ENCODE data around the gene SLK. TPM values are rescaled to one million over a fixed set of nuclear protein-coding genes. Genes with fewer than 3 reads are reported as not detected.

SLK gene
- polyA plus RNA-seq, 2 of the 4 experiments (the other 2 are of a cell fraction): 23.3 to 29.2 TPM

DNA sequence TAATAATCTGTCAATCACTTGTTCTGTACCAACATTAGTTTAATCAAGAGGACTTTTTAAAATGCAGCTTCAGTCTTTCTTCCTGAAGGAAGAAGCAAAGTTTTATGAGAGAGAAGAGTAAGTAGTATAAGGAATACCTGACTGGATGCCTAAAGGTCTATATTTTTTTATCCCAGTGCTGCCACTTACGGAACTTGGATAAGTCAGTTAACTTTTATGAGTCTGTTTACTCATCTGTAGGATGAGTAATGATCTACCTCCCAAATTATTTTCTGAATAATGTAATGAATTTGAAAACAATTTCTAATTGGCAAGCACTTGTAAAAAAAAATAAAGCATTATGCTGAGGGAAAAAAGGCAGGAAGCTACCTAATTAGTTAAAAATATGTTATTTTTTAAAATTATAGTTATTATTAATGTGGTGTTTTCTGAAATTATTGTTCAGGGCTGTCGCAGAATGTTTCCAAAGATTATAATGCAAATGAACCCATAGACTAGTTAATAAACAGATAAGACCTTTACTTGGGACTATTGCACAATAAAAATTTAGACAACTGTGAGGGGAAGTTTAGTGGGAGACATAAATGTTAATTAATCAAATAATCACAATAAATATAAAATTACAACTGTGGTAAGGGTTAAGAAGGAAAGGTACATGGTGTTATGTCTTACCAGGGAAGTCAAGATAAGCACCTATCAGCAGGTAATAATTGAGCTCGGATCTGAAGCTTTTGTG lies 24.6 kb downstream of the SLK start:
- no peak for FAIRE-seq
- Histone ChIP-seq H3K4me3 (no peak overlapping the region), H3K9me3 (no peaks in the 10 kb centered on the region), H3K4me2 (no peak overlapping the region), H3K4me1 (peaks cover 24% of the 10 kb centered on the region; the same call in 2 of the 3 replicates), H3K27ac (no peak overlapping the region)
- POLR2A ChIA-PET: no interaction called here
- TF ChIP-seq RARB (CRISPR knock-in tag; IDR thresholded peaks at IDR 0.05) (no peak), HOXA7 (CRISPR knock-in tag; IDR thresholded peaks at IDR 0.05) (no peak), CHD2 (IDR thresholded peaks at IDR 0.05; ENCODE audit: low read length, partially characterized antibody) (no peak), RAD21 (conservative IDR thresholded peaks at IDR 0.05 in 1 of 2, IDR thresholded peaks at IDR 0.05 in 1 of 2) (no peak), KDM5A (IDR thresholded peaks at IDR 0.05) (no peak), MYC (IDR thresholded peaks at IDR 0.05; ENCODE audit: borderline replicate concordance, low read length) (no peak), ZC3H11A (IDR thresholded peaks at IDR 0.05) (no peak), NFE2L2 (conservative IDR thresholded peaks at IDR 0.05; ENCODE audit: low read length) (no peak), TP53 (CRISPR knock-in tag; IDR thresholded peaks at IDR 0.05) (no peak), RFX5 (IDR thresholded peaks at IDR 0.05) (no peak), HOXB5 (CRISPR knock-in tag; IDR thresholded peaks at IDR 0.05) (no peak), SREBF2 (IDR thresholded peaks at IDR 0.05) (no peak)
- TF ChIP-seq, protein P1, sequence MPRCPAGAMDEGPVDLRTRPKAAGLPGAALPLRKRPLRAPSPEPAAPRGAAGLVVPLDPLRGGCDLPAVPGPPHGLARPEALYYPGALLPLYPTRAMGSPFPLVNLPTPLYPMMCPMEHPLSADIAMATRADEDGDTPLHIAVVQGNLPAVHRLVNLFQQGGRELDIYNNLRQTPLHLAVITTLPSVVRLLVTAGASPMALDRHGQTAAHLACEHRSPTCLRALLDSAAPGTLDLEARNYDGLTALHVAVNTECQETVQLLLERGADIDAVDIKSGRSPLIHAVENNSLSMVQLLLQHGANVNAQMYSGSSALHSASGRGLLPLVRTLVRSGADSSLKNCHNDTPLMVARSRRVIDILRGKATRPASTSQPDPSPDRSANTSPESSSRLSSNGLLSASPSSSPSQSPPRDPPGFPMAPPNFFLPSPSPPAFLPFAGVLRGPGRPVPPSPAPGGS (IDR thresholded peaks at IDR 0.05): no peak
- TF ChIP-seq, protein P2, sequence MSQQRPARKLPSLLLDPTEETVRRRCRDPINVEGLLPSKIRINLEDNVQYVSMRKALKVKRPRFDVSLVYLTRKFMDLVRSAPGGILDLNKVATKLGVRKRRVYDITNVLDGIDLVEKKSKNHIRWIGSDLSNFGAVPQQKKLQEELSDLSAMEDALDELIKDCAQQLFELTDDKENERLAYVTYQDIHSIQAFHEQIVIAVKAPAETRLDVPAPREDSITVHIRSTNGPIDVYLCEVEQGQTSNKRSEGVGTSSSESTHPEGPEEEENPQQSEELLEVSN (IDR thresholded peaks at IDR 0.05; ENCODE audit: borderline replicate concordance, low read depth): no peak
- TF ChIP-seq, protein P3, sequence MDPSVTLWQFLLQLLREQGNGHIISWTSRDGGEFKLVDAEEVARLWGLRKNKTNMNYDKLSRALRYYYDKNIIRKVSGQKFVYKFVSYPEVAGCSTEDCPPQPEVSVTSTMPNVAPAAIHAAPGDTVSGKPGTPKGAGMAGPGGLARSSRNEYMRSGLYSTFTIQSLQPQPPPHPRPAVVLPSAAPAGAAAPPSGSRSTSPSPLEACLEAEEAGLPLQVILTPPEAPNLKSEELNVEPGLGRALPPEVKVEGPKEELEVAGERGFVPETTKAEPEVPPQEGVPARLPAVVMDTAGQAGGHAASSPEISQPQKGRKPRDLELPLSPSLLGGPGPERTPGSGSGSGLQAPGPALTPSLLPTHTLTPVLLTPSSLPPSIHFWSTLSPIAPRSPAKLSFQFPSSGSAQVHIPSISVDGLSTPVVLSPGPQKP (IDR thresholded peaks at IDR 0.05; ENCODE audit: low read depth, low read length): no peak
- no peak for ATAC-seq
- DNase-seq (ENCODE audit: low read depth in 1 of 2, low spot score in 1 of 2): no peak
- 81% methylated on average over 3 of the region's 3 CpGs for WGBS (ENCODE audit: missing lambda C conversion rate)
- CTCF ChIA-PET: interaction anchor here (0.6 to 2.2 kb wide), 2 partner anchors 27 to 101 kb away, joined by 4 to 6 read pairs; no protein-coding TSS in a partner anchor

DNA sequence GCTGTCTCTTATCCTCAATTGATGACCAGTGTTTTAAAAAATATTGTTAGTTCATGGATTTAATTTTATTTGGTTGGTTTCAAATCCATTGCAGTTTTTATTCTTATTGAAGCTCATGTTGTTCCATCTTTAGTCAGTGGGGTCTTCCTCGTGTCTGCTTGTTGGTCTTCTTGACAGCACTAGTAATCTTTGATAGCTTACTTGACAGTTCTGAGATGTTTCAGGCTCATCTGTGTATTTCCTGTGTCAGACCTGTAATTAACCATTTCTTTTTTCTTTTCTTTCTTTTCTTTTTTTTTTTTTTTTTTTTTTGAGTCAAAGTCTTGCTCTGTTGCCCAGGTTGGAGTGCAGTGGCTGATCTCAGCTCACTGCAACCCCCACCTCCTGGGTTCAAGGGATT lies 28.2 kb downstream of the SLK start:
- H3K27ac ChIP-seq: no peak overlapping the region
- no peak overlapping the region for H3K4me3 ChIP-seq
- no peak for DNase-seq (ENCODE audit: low read depth in 1 of 2, low spot score in 1 of 2)
- no peak for ATAC-seq
- H3K4me1 ChIP-seq: peaks cover 13% of the 10 kb centered on the region; the same call in 2 of the 3 replicates
- ChIA-PET CTCF (no interaction called here), POLR2A (no interaction called here)
- TF ChIP-seq HOXB13 (CRISPR knock-in tag; IDR thresholded peaks at IDR 0.05; ENCODE audit: low read depth) (no peak), MYC (IDR thresholded peaks at IDR 0.05; ENCODE audit: borderline replicate concordance, low read length) (no peak), FOSL2 (IDR thresholded peaks at IDR 0.05) (no peak), FOSL2 (CRISPR knock-in tag; IDR thresholded peaks at IDR 0.05) (no peak), ZFP36 (IDR thresholded peaks at IDR 0.05; ENCODE audit: borderline replicate concordance, partially characterized antibody) (no peak), RCOR1 (IDR thresholded peaks at IDR 0.05; ENCODE audit: low read depth, low read length) (no peak), JUN (IDR thresholded peaks at IDR 0.05) (no peak), EHF (CRISPR knock-in tag; IDR thresholded peaks at IDR 0.05) (no peak), CBX2 (IDR thresholded peaks at IDR 0.05; ENCODE audit: borderline replicate concordance, low read depth) (no peak), SMC3 (IDR thresholded peaks at IDR 0.05) (no peak), PHF8 (IDR thresholded peaks at IDR 0.05; ENCODE audit: borderline replicate concordance, low read depth) (no peak), BHLHE40 (IDR thresholded peaks at IDR 0.05; ENCODE audit: low read depth, low read length) (no peak), HOXA7 (CRISPR knock-in tag; IDR thresholded peaks at IDR 0.05) (no peak), RFX5 (IDR thresholded peaks at IDR 0.05) (no peak)
- TF ChIP-seq, protein P1 (IDR thresholded peaks at IDR 0.05): no peak
- TF ChIP-seq, protein P4, sequence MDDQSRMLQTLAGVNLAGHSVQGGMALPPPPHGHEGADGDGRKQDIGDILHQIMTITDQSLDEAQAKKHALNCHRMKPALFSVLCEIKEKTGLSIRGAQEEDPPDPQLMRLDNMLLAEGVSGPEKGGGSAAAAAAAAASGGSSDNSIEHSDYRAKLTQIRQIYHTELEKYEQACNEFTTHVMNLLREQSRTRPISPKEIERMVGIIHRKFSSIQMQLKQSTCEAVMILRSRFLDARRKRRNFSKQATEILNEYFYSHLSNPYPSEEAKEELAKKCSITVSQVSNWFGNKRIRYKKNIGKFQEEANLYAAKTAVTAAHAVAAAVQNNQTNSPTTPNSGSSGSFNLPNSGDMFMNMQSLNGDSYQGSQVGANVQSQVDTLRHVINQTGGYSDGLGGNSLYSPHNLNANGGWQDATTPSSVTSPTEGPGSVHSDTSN (IDR thresholded peaks at IDR 0.05): no peak
- FAIRE-seq: no peak
- H3K9me3 ChIP-seq: no peaks in the 10 kb centered on the region
- H3K4me2 ChIP-seq: no peak overlapping the region
- WGBS (ENCODE audit: missing lambda C conversion rate): 91% methylated on average over 1 of the region's 1 CpG

Measured in A549 (cell line).